ENCODE results near the gene KIF17. TPM values are rescaled to one million over a fixed set of nuclear protein-coding genes. Genes with fewer than 3 reads are reported as not detected.

The KIF17 gene
- total RNA-seq, 1 donor from 2014 or later = 3.7 TPM

DNA sequence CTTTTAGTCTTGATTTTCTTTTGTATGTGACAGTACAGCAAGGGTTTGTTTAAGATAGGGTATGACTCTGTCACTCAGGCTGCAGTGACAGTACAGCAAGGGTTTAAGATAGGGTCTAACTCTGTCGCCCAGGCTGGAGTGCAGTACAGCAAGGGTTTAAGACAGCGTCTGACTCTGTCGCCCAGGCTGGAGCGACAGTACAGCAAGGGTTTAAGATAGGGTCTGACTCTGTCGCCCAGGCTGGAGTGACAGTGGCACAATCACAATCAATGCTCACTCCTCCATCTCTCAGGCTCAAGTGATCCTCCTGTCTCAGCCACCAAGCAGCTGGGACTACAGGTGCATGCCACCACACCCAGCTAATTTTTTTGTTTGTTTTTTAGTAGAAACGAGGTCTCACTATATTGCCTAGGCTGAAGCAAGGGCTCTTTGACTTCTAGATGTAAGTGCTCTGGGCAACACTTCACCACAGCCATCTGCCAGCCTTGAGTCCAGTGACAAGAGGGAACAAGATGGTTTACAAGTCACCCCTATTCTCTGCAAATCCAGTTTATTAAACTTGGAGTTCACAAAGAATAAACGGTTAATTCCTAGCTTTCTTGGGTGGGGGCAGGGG lies 15.7 kb upstream of the KIF17 start:
- H3K4me1 ChIP-seq (ENCODE audit: control insufficient read depth in 3 of 3, insufficient read depth in 3 of 3, low read length in 3 of 3) = peaks cover 14 to 22% (median 17%) of the 10 kb centered on the region in 3 donors
- H3K4me3 ChIP-seq (ENCODE audit: low read length in 3 of 3) = peak overlapping the region; percentile 63 to 83 (median 79)
- H3K36me3 ChIP-seq (ENCODE audit: control insufficient read depth in 3 of 3, insufficient read depth in 3 of 3, low read length in 3 of 3) = peaks cover 2 to 12% (median 5%) of the 10 kb centered on the region in 3 donors
- H3K9me3 ChIP-seq (ENCODE audit: control insufficient read depth in 3 of 3, low read length in 3 of 3) = no peaks in the 10 kb centered on the region
- H3K27ac ChIP-seq (ENCODE audit: low read depth, low read length) = peak overlapping the region; percentile 32
- peak overlapping the region in 2 of 3 donors; percentile 10 to 79 for H3K9ac ChIP-seq (ENCODE audit: low read depth in 1 of 3, low read length in 3 of 3)
- H3K27me3 ChIP-seq (ENCODE audit: control insufficient read depth in 3 of 3, insufficient read depth in 3 of 3, low read length in 3 of 3) = peaks cover 23 to 28% (median 26%) of the 10 kb centered on the region in 3 donors

DNA sequence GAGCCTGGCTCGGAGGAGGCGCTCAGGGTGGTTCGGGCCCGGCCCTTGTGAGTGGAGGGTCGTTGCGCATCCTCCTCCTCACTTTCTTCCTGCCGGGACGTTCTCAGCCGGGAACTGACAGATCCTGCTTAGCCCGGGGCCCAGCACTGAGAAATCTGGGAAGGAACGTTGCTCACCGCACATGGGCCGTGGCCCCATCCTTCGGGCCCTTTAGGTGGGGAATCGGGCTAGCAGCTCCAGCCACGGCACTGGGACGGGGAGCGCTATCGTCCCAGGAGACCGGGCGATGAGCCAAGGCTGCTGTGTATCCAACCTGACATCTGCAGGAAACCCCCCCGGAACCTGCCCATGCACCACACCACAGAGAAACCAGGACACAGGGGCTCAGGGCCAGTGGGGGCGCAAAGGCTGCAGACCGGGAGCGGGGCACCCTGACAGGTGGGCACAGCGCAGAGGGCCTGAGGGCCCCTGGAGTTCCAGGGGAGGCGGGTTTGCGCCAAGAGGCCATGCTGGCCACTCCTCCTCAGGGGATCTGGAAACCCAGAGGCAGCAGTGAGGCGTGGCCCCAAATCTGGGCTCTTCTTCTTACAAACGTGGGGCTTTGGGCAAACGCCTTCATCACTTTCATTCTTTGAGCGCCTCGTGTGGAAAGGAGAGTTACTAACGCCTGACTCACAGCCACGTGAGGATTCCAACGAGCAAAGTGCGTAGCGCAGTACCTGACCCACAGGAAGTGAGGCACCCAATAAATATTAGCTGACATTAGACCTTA lies 15.0 kb upstream of the KIF17 start, which contains the start of gene SH2D5:
SH2D5 (minus strand) TSS at position 116 of the 772 bp plus-strand sequence. CDS start 4,659 bp downstream, outside the sequence.
- Histone ChIP-seq H3K9ac (ENCODE audit: low read depth in 1 of 3, low read length in 3 of 3) (peak within 1 kb of the TSS; percentile 10 to 79 (median 61)), H3K9me3 (ENCODE audit: control insufficient read depth in 3 of 3, low read length in 3 of 3) (no peaks in the 10 kb centered on the region), H3K4me1 (ENCODE audit: control insufficient read depth in 3 of 3, insufficient read depth in 3 of 3, low read length in 3 of 3) (peaks cover 14 to 22% (median 17%) of the 10 kb centered on the region in 3 donors), H3K27me3 (ENCODE audit: control insufficient read depth in 3 of 3, insufficient read depth in 3 of 3, low read length in 3 of 3) (peaks cover 25 to 32% (median 26%) of the 10 kb centered on the region in 3 donors), H3K36me3 (ENCODE audit: control insufficient read depth in 3 of 3, insufficient read depth in 3 of 3, low read length in 3 of 3) (peaks cover 2 to 7% (median 4%) of the 10 kb centered on the region in 3 donors), H3K4me3 (ENCODE audit: low read length in 3 of 3) (peak within 1 kb of the TSS; percentile 63 to 83 (median 79)), H3K27ac (ENCODE audit: low read depth, low read length) (peak within 1 kb of the TSS; percentile 32)

DNA sequence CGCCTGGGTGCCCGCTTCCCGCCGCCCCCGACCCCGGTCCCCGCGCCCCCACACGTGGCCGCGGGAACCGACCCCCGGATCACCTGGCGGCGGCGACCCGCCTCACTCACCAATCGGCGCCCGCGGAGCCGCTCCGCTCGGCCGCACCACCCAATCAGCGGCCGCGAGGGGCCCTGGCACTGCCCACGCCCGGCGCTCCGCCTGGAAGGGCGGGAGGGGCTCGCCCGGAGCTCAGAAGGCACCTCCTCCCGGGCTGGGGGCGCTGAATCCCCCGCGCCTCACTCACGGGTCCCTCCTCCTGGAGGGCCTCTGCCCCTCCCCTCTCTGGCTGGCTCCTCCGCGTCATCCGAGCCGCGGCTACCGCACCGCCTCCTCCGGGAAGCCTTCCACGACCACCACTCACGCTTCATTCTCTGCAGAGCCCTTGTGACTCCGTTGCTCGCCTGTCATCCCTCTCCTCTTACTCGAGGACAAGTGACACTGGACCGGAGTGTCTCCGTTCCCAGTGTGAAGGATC lies 14.3 kb upstream of the KIF17 start:
- H3K4me3 ChIP-seq (ENCODE audit: low read length in 3 of 3) = peak overlapping the region; percentile 63 to 83 (median 79)
- peaks cover 25 to 37% (median 26%) of the 10 kb centered on the region in 3 donors for H3K27me3 ChIP-seq (ENCODE audit: control insufficient read depth in 3 of 3, insufficient read depth in 3 of 3, low read length in 3 of 3)
- no peaks in the 10 kb centered on the region for H3K9me3 ChIP-seq (ENCODE audit: control insufficient read depth in 3 of 3, low read length in 3 of 3)
- peak overlapping the region; percentile 10 to 79 (median 61) for H3K9ac ChIP-seq (ENCODE audit: low read depth in 1 of 3, low read length in 3 of 3)
- H3K36me3 ChIP-seq (ENCODE audit: control insufficient read depth in 3 of 3, insufficient read depth in 3 of 3, low read length in 3 of 3) = peaks cover 0 to under 1% (median 0%) of the 10 kb centered on the region in 3 donors
- peaks cover 14 to 22% (median 17%) of the 10 kb centered on the region in 3 donors for H3K4me1 ChIP-seq (ENCODE audit: control insufficient read depth in 3 of 3, insufficient read depth in 3 of 3, low read length in 3 of 3)
- H3K27ac ChIP-seq (ENCODE audit: low read depth, low read length) = no peak overlapping the region

DNA sequence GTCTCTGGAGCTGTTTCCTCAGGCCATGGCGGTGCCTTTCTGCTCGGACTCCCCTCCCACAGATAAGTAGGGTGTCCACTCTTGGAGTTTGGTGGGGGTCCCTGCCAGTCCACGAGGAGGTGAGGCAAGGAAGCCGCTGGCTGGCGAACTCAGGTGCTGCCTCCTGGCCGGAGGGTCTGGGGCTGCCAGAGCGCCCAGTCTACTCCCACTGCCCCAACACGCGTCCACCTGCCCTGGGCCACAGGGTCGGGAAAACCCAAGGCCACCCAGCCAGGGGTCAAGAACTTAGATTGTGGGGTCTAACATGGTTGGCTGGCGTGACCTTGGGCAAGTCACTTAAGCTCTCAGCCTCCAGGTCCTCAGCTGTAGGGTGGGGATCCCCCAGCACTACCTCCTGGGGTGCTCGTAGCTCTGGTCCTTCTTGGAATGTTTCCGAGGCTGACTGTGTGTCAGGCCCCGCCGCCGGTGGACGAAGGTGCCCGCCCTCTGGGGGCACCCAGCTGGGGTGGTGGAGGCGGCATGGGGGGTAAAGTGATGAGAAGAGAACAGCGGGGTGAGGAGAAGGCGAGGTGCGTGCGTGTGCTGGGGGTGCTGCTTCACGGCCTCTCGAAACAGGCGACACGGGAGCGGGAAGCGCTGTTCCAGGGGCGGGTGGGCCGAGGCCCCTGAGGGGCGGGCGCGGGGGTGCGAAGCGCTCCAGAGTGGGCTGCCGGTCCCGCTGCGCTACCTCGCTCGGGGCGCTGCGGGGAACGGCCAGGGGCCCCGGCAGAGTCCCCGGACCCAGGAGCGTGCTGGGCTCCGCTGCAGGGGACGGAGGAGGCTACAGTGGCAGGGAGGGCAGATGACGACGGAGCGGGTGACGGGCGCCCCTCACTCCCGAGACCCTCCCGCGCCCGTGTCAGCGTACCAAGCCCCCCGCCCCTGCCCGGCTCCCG lies 13.5 kb upstream of the KIF17 start:
- Histone ChIP-seq H3K36me3 (ENCODE audit: control insufficient read depth in 3 of 3, insufficient read depth in 3 of 3, low read length in 3 of 3) (no peaks in the 10 kb centered on the region), H3K4me3 (ENCODE audit: low read length in 3 of 3) (peak overlapping the region in 2 of 3 donors; percentile 49 to 62), H3K9ac (ENCODE audit: low read depth in 1 of 3, low read length in 3 of 3) (peak overlapping the region in 1 of 3 donors; percentile 64), H3K27me3 (ENCODE audit: control insufficient read depth in 3 of 3, insufficient read depth in 3 of 3, low read length in 3 of 3) (peaks cover 25 to 37% (median 26%) of the 10 kb centered on the region in 3 donors), H3K27ac (ENCODE audit: low read depth, low read length) (no peak overlapping the region), H3K4me1 (ENCODE audit: control insufficient read depth in 3 of 3, insufficient read depth in 3 of 3, low read length in 3 of 3) (peaks cover 14 to 22% (median 17%) of the 10 kb centered on the region in 3 donors), H3K9me3 (ENCODE audit: control insufficient read depth in 3 of 3, low read length in 3 of 3) (no peaks in the 10 kb centered on the region)

DNA sequence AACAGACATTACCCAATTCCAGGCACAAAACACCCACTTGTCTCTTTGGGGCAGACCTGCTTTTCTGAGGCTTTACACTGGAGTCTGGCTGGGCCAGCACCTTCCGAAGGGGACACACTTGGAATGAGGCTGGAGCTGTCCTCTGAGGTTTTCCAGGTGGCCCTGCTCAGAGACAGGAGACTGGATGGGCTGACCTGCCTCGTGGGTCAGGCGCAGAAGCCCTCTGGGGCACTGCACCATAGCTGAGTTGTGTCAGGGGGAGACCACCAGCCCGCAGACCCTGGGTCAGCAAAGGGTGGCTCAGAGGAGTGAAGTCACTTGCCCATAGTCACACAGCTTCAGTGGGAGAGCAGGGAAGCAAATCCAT lies 12.9 kb upstream of the KIF17 start:
- Histone ChIP-seq H3K36me3 (ENCODE audit: control insufficient read depth in 3 of 3, insufficient read depth in 3 of 3, low read length in 3 of 3) (no peaks in the 10 kb centered on the region), H3K27me3 (ENCODE audit: control insufficient read depth in 3 of 3, insufficient read depth in 3 of 3, low read length in 3 of 3) (peaks cover 25 to 37% (median 26%) of the 10 kb centered on the region in 3 donors), H3K4me3 (ENCODE audit: low read length in 3 of 3) (no peak overlapping the region), H3K4me1 (ENCODE audit: control insufficient read depth in 3 of 3, insufficient read depth in 3 of 3, low read length in 3 of 3) (peaks cover 14 to 22% (median 17%) of the 10 kb centered on the region in 3 donors), H3K9me3 (ENCODE audit: control insufficient read depth in 3 of 3, low read length in 3 of 3) (no peaks in the 10 kb centered on the region), H3K9ac (ENCODE audit: low read depth in 1 of 3, low read length in 3 of 3) (no peak overlapping the region), H3K27ac (ENCODE audit: low read depth, low read length) (no peak overlapping the region)

DNA sequence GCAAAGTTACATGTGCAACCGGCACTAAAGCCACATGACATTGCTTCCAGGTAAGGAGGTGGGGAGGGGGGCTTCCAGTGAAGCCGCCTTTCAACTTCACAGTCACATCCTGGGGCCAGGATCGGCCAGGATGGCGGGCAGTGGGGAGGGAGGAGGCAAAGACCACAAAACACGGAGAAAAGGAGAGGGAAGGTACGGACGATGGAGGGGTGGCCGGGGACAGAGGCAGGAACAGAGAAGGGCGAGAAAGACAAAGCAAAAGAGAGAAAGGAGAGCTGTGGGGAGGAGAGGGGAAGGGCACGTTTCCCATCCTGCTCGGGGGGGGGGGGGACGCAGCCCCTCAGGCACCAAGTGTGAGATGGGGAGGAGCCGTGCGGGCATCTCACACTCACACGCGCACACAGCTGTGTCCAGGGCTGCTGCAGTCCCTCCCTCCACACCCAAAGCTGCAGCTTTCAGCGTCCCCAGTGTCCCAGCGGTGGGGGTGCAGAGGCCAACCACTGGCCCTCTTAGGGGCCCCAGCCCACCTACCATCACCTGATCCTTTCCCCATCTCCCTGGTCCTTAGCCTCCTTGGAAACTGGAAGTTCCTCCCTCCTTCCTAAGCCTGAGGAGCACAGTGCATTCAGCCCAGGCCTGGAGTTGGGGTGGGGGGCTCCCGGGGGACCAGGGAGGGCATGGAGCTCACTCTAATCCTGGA lies 12.3 kb upstream of the KIF17 start:
- H3K4me1 ChIP-seq (ENCODE audit: control insufficient read depth in 3 of 3, insufficient read depth in 3 of 3, low read length in 3 of 3) = peaks cover 14 to 22% (median 17%) of the 10 kb centered on the region in 3 donors
- H3K27ac ChIP-seq (ENCODE audit: low read depth, low read length) = no peak overlapping the region
- no peaks in the 10 kb centered on the region for H3K36me3 ChIP-seq (ENCODE audit: control insufficient read depth in 3 of 3, insufficient read depth in 3 of 3, low read length in 3 of 3)
- no peak overlapping the region for H3K4me3 ChIP-seq (ENCODE audit: low read length in 3 of 3)
- H3K9me3 ChIP-seq (ENCODE audit: control insufficient read depth in 3 of 3, low read length in 3 of 3) = no peaks in the 10 kb centered on the region
- no peak overlapping the region for H3K9ac ChIP-seq (ENCODE audit: low read depth in 1 of 3, low read length in 3 of 3)
- H3K27me3 ChIP-seq (ENCODE audit: control insufficient read depth in 3 of 3, insufficient read depth in 3 of 3, low read length in 3 of 3) = peaks cover 25 to 37% (median 26%) of the 10 kb centered on the region in 3 donors

DNA sequence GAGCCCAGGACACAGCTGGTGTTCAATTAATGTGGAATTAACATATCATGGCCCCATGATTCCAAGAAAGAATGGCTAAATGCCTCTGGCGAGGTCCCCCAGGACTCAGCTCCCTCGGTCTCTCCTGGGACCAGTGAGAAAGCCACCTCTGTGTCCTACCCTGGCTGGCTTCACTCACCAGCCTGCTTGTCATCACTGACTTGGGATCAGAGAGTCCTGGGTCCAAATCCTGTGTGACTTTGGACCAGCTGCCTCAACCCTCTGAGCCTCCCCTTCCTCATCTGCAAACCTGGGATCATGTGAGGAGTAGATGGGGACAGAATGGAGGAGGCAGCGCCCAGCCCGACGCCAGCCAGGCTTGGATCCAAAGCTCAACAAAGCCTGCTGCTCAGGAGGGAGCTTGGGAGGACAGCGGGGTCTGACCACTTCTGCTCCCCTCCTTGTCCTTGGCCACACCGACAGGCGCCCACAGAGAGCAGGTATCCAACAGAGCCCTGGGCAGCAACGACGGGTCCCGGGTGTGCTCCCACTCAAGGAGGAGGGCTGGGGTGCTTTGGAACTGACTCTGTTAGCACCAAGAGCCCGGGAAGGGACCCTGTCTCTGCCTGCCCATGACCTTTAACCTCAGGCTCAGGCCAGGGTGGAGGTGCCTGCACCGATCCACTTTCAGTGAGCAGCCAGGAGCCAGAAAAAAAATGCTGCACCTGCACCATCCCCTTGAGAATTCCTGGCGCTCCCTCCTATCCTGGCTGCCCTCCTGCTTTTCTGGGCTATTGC lies 11.5 kb upstream of the KIF17 start:
- no peaks in the 10 kb centered on the region for H3K36me3 ChIP-seq (ENCODE audit: control insufficient read depth in 3 of 3, insufficient read depth in 3 of 3, low read length in 3 of 3)
- peaks cover 14 to 22% (median 17%) of the 10 kb centered on the region in 3 donors for H3K4me1 ChIP-seq (ENCODE audit: control insufficient read depth in 3 of 3, insufficient read depth in 3 of 3, low read length in 3 of 3)
- no peak overlapping the region for H3K9ac ChIP-seq (ENCODE audit: low read depth in 1 of 3, low read length in 3 of 3)
- no peaks in the 10 kb centered on the region for H3K9me3 ChIP-seq (ENCODE audit: control insufficient read depth in 3 of 3, low read length in 3 of 3)
- peaks cover 25 to 37% (median 26%) of the 10 kb centered on the region in 3 donors for H3K27me3 ChIP-seq (ENCODE audit: control insufficient read depth in 3 of 3, insufficient read depth in 3 of 3, low read length in 3 of 3)
- no peak overlapping the region for H3K27ac ChIP-seq (ENCODE audit: low read depth, low read length)
- H3K4me3 ChIP-seq (ENCODE audit: low read length in 3 of 3) = no peak overlapping the region

DNA sequence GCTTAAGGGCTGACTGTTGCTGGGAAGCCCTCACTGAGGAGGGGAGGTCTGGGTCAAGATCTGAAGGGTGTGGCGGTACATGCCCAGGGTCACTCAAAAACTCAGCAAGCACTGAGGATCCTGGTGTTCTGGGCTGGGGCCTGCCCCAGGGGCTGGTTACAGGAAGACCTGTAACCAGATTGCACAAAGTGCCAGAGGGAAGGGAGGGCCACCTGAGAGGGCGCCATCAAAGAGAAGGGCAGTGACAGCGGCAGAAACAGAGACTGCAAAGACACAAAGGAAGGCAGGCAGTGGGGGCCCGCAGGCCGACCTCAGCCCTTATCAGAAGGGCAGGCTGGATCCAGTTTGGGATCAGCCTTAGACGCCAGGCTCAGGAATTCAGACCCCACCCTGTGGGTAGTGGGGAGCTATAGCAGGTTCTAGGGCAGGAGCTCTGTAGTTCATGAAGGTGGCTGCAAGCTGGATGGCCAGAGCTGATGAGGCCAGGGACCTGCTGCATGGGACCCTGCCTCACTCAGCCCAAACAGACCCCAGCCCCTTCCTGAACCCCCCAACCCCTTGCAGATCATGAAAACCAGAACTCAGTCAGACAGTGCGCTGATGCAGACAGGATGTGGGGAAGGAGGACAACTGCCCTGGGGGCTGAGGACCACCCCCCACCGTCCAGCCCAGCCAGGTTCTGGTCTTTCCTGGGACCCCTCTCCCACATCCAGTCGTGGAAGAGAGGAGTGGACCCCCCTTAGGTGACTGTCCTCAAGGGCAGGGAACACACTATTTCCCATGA lies 10.8 kb upstream of the KIF17 start:
- Histone ChIP-seq H3K9me3 (ENCODE audit: control insufficient read depth in 3 of 3, low read length in 3 of 3) (no peaks in the 10 kb centered on the region), H3K4me3 (ENCODE audit: low read length in 3 of 3) (no peak overlapping the region), H3K9ac (ENCODE audit: low read depth in 1 of 3, low read length in 3 of 3) (no peak overlapping the region), H3K36me3 (ENCODE audit: control insufficient read depth in 3 of 3, insufficient read depth in 3 of 3, low read length in 3 of 3) (no peaks in the 10 kb centered on the region), H3K4me1 (ENCODE audit: control insufficient read depth in 3 of 3, insufficient read depth in 3 of 3, low read length in 3 of 3) (peaks cover 14 to 22% (median 15%) of the 10 kb centered on the region in 3 donors), H3K27me3 (ENCODE audit: control insufficient read depth in 3 of 3, insufficient read depth in 3 of 3, low read length in 3 of 3) (peaks cover 25 to 37% (median 26%) of the 10 kb centered on the region in 3 donors), H3K27ac (ENCODE audit: low read depth, low read length) (no peak overlapping the region)
